Activated CD8-positive, alpha-beta T cell treated with anti-CD3 and anti-CD28 coated beads for 36 hours (primary cell): ENCODE measurements around the gene DACH2. TPM values are rescaled to one million over a fixed set of nuclear protein-coding genes. Genes with fewer than 3 reads are reported as not detected.

Experiments used
- ATAC-seq: fragments of 200-7000 bp; cut with Tn5 transposase; one replicate; pipeline ENCODE4 v1.10.0; 2021; ENCODE audit warnings: mild to moderate bottlenecking, moderate library complexity
- CTCF ChIA-PET: fragments of 350-600 bp; sonication (Branson Sonifier 250); formaldehyde crosslinking; loops from one replicate; lab custom pipeline; 2021; ENCODE audit warnings: antibody characterized with exemption; lab: Charles Lee
- POLR2A ChIA-PET: fragments of 350-600 bp; sonication (Branson Sonifier 250); formaldehyde crosslinking; loops from one replicate; lab custom pipeline; 2021; ENCODE audit warnings: antibody characterized with exemption; lab: Charles Lee
- DNase-seq: peaks from one replicate; pipeline ENCODE4 v3.0.0-alpha.2; 2020
- H3K27ac Mint-ChIP-seq: one replicate; pipeline ENCODE4 v1.8.0; 2021; ENCODE audit warnings: mild to moderate bottlenecking, mixed read lengths
- H3K27me3 Mint-ChIP-seq: one replicate; pipeline ENCODE4 v1.8.0; 2021; ENCODE audit warnings: mixed read lengths
- H3K36me3 Mint-ChIP-seq: one replicate; pipeline ENCODE4 v1.8.0; 2021; ENCODE audit warnings: low read depth, mixed read lengths
- H3K4me1 Mint-ChIP-seq: one replicate; pipeline ENCODE4 v1.8.0; 2021; ENCODE audit warnings: low read depth, mixed read lengths
- H3K4me3 Mint-ChIP-seq: one replicate; pipeline ENCODE4 v1.8.0; 2021; ENCODE audit warnings: mild to moderate bottlenecking, moderate library complexity, mixed read lengths
- H3K9me3 Mint-ChIP-seq: one replicate; pipeline ENCODE4 v1.8.0; 2021; ENCODE audit warnings: mixed read lengths
- CTCF ChIP-seq: fragments of 200-600 bp; IDR thresholded peaks from one replicate; pipeline ENCODE4 v1.8.0; 2022; ENCODE audit warnings: antibody characterized with exemption, mild to moderate bottlenecking
- intact Hi-C: fragments of 100-400 bp; cut with micrococcal nuclease; formaldehyde crosslinking; loops from one replicate; pipeline ENCODE4 v1.10.0; 2022
- total RNA-seq, 2 experiments: library from RNA; stranded (reverse); gene quantifications; one replicate each; pipeline ENCODE4 v1.2.3, GENCODE V29; 2021

DACH2 gene
- total RNA-seq, 2 experiments from 2014 or later, result not detected

- Mint-ChIP-seq H3K4me3 (no peak overlapping the region), H3K36me3 (no peaks in the 10 kb centered on the region)
- CTCF ChIA-PET, result no interaction called here
These were observed 46.5 kb downstream of the DACH2 start for GRCh38 chrX:86194758-86195157.

DNA sequence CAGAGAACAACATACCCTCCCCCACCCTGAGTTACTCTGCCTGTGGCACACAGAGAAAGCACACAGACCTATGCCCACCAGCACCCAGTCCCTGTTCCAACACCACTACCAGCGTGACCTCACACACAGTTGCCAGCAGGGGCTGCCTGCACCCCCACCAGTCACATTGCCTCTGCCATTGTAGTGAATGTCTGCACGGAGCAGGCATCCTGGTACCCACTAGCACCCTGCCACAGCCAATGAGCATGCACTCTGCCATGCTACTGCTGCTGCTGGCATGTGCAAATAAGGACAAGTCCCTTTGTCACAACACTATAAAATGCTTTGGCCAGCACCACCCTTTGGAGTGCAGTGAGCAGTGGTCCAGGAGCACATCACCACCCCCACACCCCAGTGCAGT is 47.1 kb downstream of the DACH2 start:
- ATAC-seq (no peak), DNase-seq (no peak)
- intact Hi-C loops, result no loop called here
- H3K27ac Mint-ChIP-seq, result no peak overlapping the region
- ChIA-PET POLR2A (no interaction called here), CTCF (no interaction called here)
- no peak for TF ChIP-seq CTCF
- peaks cover 2% of the 10 kb centered on the region for H3K9me3 Mint-ChIP-seq
- H3K36me3 Mint-ChIP-seq, result no peaks in the 10 kb centered on the region
- no peaks in the 10 kb centered on the region for H3K27me3 Mint-ChIP-seq
- H3K4me3 Mint-ChIP-seq, result no peak overlapping the region
- no peaks in the 10 kb centered on the region for H3K4me1 Mint-ChIP-seq

More at GRCh38 chrX:86194758-86195157, 46.5 kb downstream of the DACH2 start:
- POLR2A ChIA-PET, result no interaction called here
- intact Hi-C loops, result no loop called here
- no peak for DNase-seq
- Mint-ChIP-seq H3K4me1 (no peaks in the 10 kb centered on the region), H3K27ac (no peak overlapping the region), H3K27me3 (peaks cover 2% of the 10 kb centered on the region), H3K9me3 (peaks cover 2% of the 10 kb centered on the region)
- TF ChIP-seq CTCF, result no peak
- no peak for ATAC-seq

- TF ChIP-seq CTCF, result no peak
- ChIA-PET POLR2A (no interaction called here), CTCF (no interaction called here)
- intact Hi-C loops, result no loop called here
- H3K27me3 Mint-ChIP-seq, result no peaks in the 10 kb centered on the region
- H3K4me1 Mint-ChIP-seq, result no peaks in the 10 kb centered on the region
- H3K4me3 Mint-ChIP-seq, result no peak overlapping the region
- DNase-seq (no peak), ATAC-seq (no peak)
- no peak overlapping the region for H3K27ac Mint-ChIP-seq
- no peaks in the 10 kb centered on the region for H3K36me3 Mint-ChIP-seq
- H3K9me3 Mint-ChIP-seq, result peaks cover 2% of the 10 kb centered on the region
These were observed 49.6 kb downstream of the DACH2 start for GRCh38 chrX:86197815-86198214.

DNA sequence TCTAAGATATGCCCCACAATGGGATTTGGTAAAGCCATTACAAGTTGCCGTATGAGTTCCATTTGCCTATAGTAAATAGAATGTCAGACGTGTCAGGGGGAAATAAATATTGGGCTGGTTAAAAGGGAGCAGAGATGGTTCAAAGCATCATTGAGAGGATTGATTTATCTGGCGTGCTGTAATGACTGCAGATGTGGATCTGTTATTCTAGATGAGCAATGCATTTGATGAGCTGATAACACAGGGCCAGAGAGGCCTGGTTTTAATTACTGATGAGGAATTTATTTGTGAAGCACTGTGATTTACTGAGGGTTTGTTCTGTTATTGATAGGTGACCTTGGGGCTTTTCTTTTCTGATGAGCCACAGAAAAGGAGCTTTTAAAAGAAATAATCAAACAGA is 62.5 kb downstream of the DACH2 start:
- Mint-ChIP-seq H3K36me3 (no peaks in the 10 kb centered on the region), H3K9me3 (no peaks in the 10 kb centered on the region), H3K27ac (no peak overlapping the region), H3K27me3 (no peaks in the 10 kb centered on the region), H3K4me3 (no peak overlapping the region), H3K4me1 (no peaks in the 10 kb centered on the region)
- DNase-seq (no peak), ATAC-seq (no peak)
- TF ChIP-seq CTCF, result no peak
- ChIA-PET POLR2A (no interaction called here), CTCF (no interaction called here)
- intact Hi-C loops, result no loop called here

DNA sequence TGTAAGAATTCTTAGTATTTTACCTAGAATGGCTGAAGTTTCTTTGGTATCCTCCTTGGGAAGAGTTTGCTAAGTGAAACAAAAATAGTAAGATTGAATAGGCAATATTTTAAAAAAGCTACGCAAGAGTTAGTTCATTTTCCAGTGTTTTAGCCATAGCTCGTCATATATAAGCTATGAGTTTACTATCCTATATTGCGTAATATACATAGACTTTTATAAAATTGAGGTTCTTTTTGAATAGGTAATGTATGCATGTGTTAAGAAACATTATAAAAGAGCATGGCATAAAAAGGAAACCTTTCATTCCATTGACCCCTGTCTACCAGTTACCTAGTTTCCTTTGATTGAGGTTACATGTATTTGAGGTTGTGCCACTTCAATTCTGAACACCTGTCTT is 67.0 kb downstream of the DACH2 start:
- Mint-ChIP-seq H3K4me3 (no peak overlapping the region), H3K27me3 (no peaks in the 10 kb centered on the region), H3K4me1 (no peaks in the 10 kb centered on the region), H3K36me3 (no peaks in the 10 kb centered on the region), H3K9me3 (no peaks in the 10 kb centered on the region), H3K27ac (no peak overlapping the region)
- TF ChIP-seq CTCF, result no peak
- POLR2A ChIA-PET, result no interaction called here
- intact Hi-C loops, result no loop called here
- ATAC-seq (no peak), DNase-seq (no peak)
- CTCF ChIA-PET, result no interaction called here
